H1 (cell line): ENCODE results near the gene PARP1. TPM values are rescaled to one million over a fixed set of nuclear protein-coding genes. Genes with fewer than 3 reads are reported as not detected.

Source experiments
- CTCF ChIA-PET: fragments of 300-600 bp; sonication (Branson Sonifier 250); formaldehyde crosslinking; loops from one replicate; lab custom pipeline; 2021; ENCODE audit not compliant: partially characterized antibody; lab: Charles Lee
- POLR2A ChIA-PET: fragments of 300-600 bp; sonication (Branson Sonifier 250); formaldehyde crosslinking; loops from one replicate; lab custom pipeline; 2021; ENCODE audit warnings: inconsistent platforms; ENCODE audit not compliant: partially characterized antibody; lab: Charles Lee
- DNase-seq, 2 experiments: peaks; one replicate each; pipeline versions ENCODE4 v3.0.0 to v3.0.0-alpha.2; 2010 to 2022; ENCODE audit warnings: low spot score in 2 of 2, low read depth in 1 of 2, mixed read lengths in 1 of 2
- FAIRE-seq: peaks from 2 replicates; lab custom pipeline; 2011; peaks lifted over from hg19 to GRCh38; lab: Jason Lieb, UNC
- H2AFZ ChIP-seq: 2 replicates; pipeline ENCODE4 v1.8.1; 2012; ENCODE audit warnings: low read length, inconsistent platforms
- H2AK5ac ChIP-seq: 2 replicates; pipeline ENCODE4 v1.6.1; 2013; ENCODE audit warnings: low read depth, low read length
- H2BK120ac ChIP-seq: replicated peaks from 2 replicates; pipeline ENCODE3; 2013; ENCODE audit warnings: low read depth, low read length, inconsistent platforms
- H2BK12ac ChIP-seq: 2 replicates; pipeline ENCODE4 v1.6.1; 2013; ENCODE audit warnings: low read depth, low read length
- H2BK15ac ChIP-seq: 2 replicates; pipeline ENCODE4 v1.6.1; 2013; ENCODE audit warnings: low read length
- H2BK20ac ChIP-seq: 2 replicates; pipeline ENCODE4 v1.6.1; 2013; ENCODE audit warnings: low read length
- H2BK5ac ChIP-seq: 2 replicates; pipeline ENCODE4 v1.6.1; 2013; ENCODE audit warnings: low read depth, low read length
- H3K14ac ChIP-seq: 2 replicates; pipeline ENCODE4 v1.6.1; 2013; ENCODE audit warnings: inconsistent platforms; ENCODE audit not compliant: insufficient read length
- H3K18ac ChIP-seq: 2 replicates; pipeline ENCODE4 v1.6.1; 2013; ENCODE audit warnings: low read length; ENCODE audit errors: extremely low read depth
- H3K23ac ChIP-seq: 2 replicates; pipeline ENCODE4 v1.6.1; 2013; ENCODE audit warnings: inconsistent platforms; ENCODE audit not compliant: insufficient read length
- H3K23me2 ChIP-seq: 2 replicates; pipeline ENCODE4 v1.6.1; 2013; ENCODE audit warnings: low read depth, low read length
- H3K27ac ChIP-seq: 2 replicates; pipeline ENCODE4 v1.6.1; 2011; ENCODE audit warnings: low read depth, low read length, inconsistent platforms
- H3K27me3 ChIP-seq, 4 experiments: replicated peaks in 1 of 4; 1 replicate in 1 of 4; 2 replicates in 3 of 4; pipeline versions ENCODE4 v1.6.1 to v1.8.1; 2011 to 2013; ENCODE audit warnings: low read length in 3 of 4, mild to moderate bottlenecking in 3 of 4, inconsistent platforms in 2 of 4, mixed read lengths in 2 of 4, moderate library complexity in 1 of 4; ENCODE audit not compliant: control insufficient read depth in 3 of 4, insufficient read depth in 3 of 4; ENCODE audit errors: extremely low read depth in 1 of 4
- H3K36me3 ChIP-seq, 4 experiments: 2 replicates each; pipeline versions ENCODE4 v1.6.1 to v1.8.1; 2011 to 2013; ENCODE audit warnings: mild to moderate bottlenecking in 4 of 4, low read length in 3 of 4, moderate library complexity in 2 of 4, control low read depth in 1 of 4, inconsistent platforms in 1 of 4; ENCODE audit not compliant: insufficient read depth in 4 of 4, control insufficient read depth in 2 of 4
- H3K4ac ChIP-seq: replicated peaks from 2 replicates; pipeline ENCODE3; 2013; ENCODE audit warnings: low read length, low read depth, mixed read lengths, inconsistent platforms; ENCODE audit not compliant: insufficient read length
- H3K4me1 ChIP-seq, 4 experiments: replicated peaks in 1 of 4; 1 replicate in 1 of 4; 2 replicates in 3 of 4; pipeline versions ENCODE4 v1.6.1 to v1.8.1; 2011 to 2013; ENCODE audit warnings: low read length in 3 of 4, inconsistent platforms in 2 of 4, mixed read lengths in 1 of 4; ENCODE audit not compliant: insufficient read depth in 4 of 4, control insufficient read depth in 3 of 4
- H3K4me2 ChIP-seq, 2 experiments: 2 replicates each; pipeline versions ENCODE4 v1.6.1 to v1.8.1; 2011 to 2013; ENCODE audit warnings: low read depth in 2 of 2, low read length in 2 of 2, control low read depth in 1 of 2, inconsistent platforms in 1 of 2, mild to moderate bottlenecking in 1 of 2; ENCODE audit not compliant: insufficient read depth in 1 of 2
- H3K4me3 ChIP-seq, 4 experiments: fragments of 200-600, 300-600 bp in 1 of 4; sonication (generic), shearing (Covaris generic), sonication (Bioruptor Twin) in 1 of 4; 2 replicates each; pipeline versions ENCODE4 v1.5.1 to v1.8.1; 2011 to 2016; ENCODE audit warnings: low read length in 4 of 4, low read depth in 3 of 4, control low read depth in 2 of 4, inconsistent platforms in 2 of 4, mild to moderate bottlenecking in 2 of 4, mixed read lengths in 1 of 4, moderate library complexity in 1 of 4; ENCODE audit not compliant: insufficient read depth in 2 of 4; ENCODE audit errors: extremely low read depth in 1 of 4
- H3K56ac ChIP-seq: replicated peaks from 2 replicates; pipeline ENCODE3; 2013; ENCODE audit warnings: low read depth, mild to moderate bottlenecking, mixed read lengths, low read length, inconsistent platforms; ENCODE audit not compliant: insufficient read length
- H3K79me1 ChIP-seq: 2 replicates; pipeline ENCODE4 v1.6.1; 2013; ENCODE audit warnings: low read depth, low read length, control low read depth
- H3K79me2 ChIP-seq, 2 experiments: 2 replicates each; pipeline versions ENCODE4 v1.6.1 to v1.8.1; 2012 to 2013; ENCODE audit warnings: low read length in 2 of 2, mild to moderate bottlenecking in 2 of 2, inconsistent platforms in 1 of 2; ENCODE audit not compliant: insufficient read depth in 2 of 2, control insufficient read depth in 1 of 2
- H3K9ac ChIP-seq, 4 experiments: replicated peaks in 1 of 4; 1 replicate in 1 of 4; 2 replicates in 3 of 4; pipeline versions ENCODE4 v1.6.1 to v1.8.1; 2011 to 2013; ENCODE audit warnings: low read depth in 3 of 4, low read length in 3 of 4, control low read depth in 2 of 4, mild to moderate bottlenecking in 2 of 4, moderate library complexity in 2 of 4, inconsistent platforms in 1 of 4; ENCODE audit errors: extremely low read depth in 1 of 4
- H3K9me3 ChIP-seq, 2 experiments: 2 replicates each; pipeline versions ENCODE4 v1.6.1 to v1.8.1; 2012 to 2013; ENCODE audit warnings: mild to moderate bottlenecking in 2 of 2, moderate library complexity in 2 of 2, control low read depth in 1 of 2, inconsistent platforms in 1 of 2, low read depth in 1 of 2, low read length in 1 of 2, mixed read lengths in 1 of 2; ENCODE audit not compliant: insufficient read depth in 2 of 2
- H4K20me1 ChIP-seq, 2 experiments: replicated peaks in 1 of 2; 2 replicates each; pipeline versions ENCODE3 to v1.8.1; 2011 to 2013; ENCODE audit warnings: inconsistent platforms in 2 of 2, low read length in 2 of 2, mild to moderate bottlenecking in 1 of 2; ENCODE audit not compliant: insufficient read depth in 2 of 2, control insufficient read depth in 1 of 2
- H4K5ac ChIP-seq: 2 replicates; pipeline ENCODE4 v1.6.1; 2013; ENCODE audit warnings: low read length, low read depth, mixed read lengths, inconsistent platforms; ENCODE audit not compliant: insufficient read length
- H4K8ac ChIP-seq: 2 replicates; pipeline ENCODE4 v1.8.0; 2013; ENCODE audit warnings: mild to moderate bottlenecking, moderate library complexity, low read length, inconsistent platforms; ENCODE audit not compliant: insufficient read depth; ENCODE audit errors: extremely low read depth
- H4K91ac ChIP-seq: replicated peaks from 2 replicates; pipeline ENCODE3; 2013; ENCODE audit warnings: low read length, mixed read lengths, inconsistent platforms; ENCODE audit not compliant: insufficient read length
- ASH2L ChIP-seq: fragments of 200-600, 300-600 bp; sonication (generic); IDR thresholded peaks from one replicate; pipeline ENCODE4 v1.7.1; 2017; ENCODE audit warnings: low read length
- CBX5 ChIP-seq: fragments of 300-800, 300-1000 bp; sonication (generic); IDR thresholded peaks from 2 replicates; pipeline ENCODE4 v1.7.1; 2016; ENCODE audit warnings: antibody characterized with exemption, low read length, low read depth
- CTBP2 ChIP-seq: IDR thresholded peaks from 2 replicates; pipeline ENCODE4 v1.7.0; 2011; ENCODE audit warnings: borderline replicate concordance, mild to moderate bottlenecking, moderate library complexity, mixed read lengths, low read length; ENCODE audit not compliant: insufficient read depth, insufficient read length
- EGR1 ChIP-seq: IDR thresholded peaks from 2 replicates; pipeline ENCODE4 v1.6.1; 2011; ENCODE audit warnings: low read depth, low read length, borderline replicate concordance
- HDAC6 ChIP-seq: IDR thresholded peaks from one replicate; pipeline ENCODE4 v1.7.1; 2012; ENCODE audit warnings: low read depth, mild to moderate bottlenecking, inconsistent platforms, low read length, moderate library complexity
- KDM4A ChIP-seq: IDR thresholded peaks from one replicate; pipeline ENCODE4 v1.7.1; 2012; ENCODE audit warnings: low read depth, mild to moderate bottlenecking, moderate library complexity, low read length, inconsistent platforms; ENCODE audit not compliant: severe bottlenecking
- RNF2 ChIP-seq: fragments of 200-900, 300-1000 bp; sonication (generic); IDR thresholded peaks from 2 replicates; pipeline ENCODE4 v1.7.1; 2016; ENCODE audit warnings: borderline replicate concordance, low read depth, mild to moderate bottlenecking, antibody characterized with exemption, low read length; ENCODE audit not compliant: poor library complexity, severe bottlenecking; ENCODE audit errors: missing control alignments
- SP2 ChIP-seq: IDR thresholded peaks from 2 replicates; pipeline ENCODE4 v1.6.1; 2012; ENCODE audit warnings: mild to moderate bottlenecking, low read length, inconsistent platforms
- SP4 ChIP-seq: IDR thresholded peaks from 2 replicates; pipeline ENCODE4 v1.6.1; 2012; ENCODE audit warnings: low read length, inconsistent platforms
- TCF12 ChIP-seq: IDR thresholded peaks from 2 replicates; pipeline ENCODE4 v1.6.1; 2011; ENCODE audit warnings: low read depth, mild to moderate bottlenecking, low read length
- WGBS, 2 experiments: shearing (Covaris generic) in 1 of 2; methylation state at CpG; one replicate each; pipeline versions ENCODE4 v1.1.6 to v1.1.7; 2013 to 2015; ENCODE audit warnings: low lambda C conversion rate in 2 of 2, mixed read lengths in 2 of 2, inconsistent platforms in 1 of 2, low coverage in 1 of 2, missing lambda C conversion rate in 1 of 2; ENCODE audit not compliant: insufficient replicate concordance in 2 of 2, insufficient coverage in 1 of 2, insufficient read length in 1 of 2; ENCODE audit errors: extremely low coverage in 1 of 2, missing lambda C conversion rate in 1 of 2; 5-methylcytosine and 5-hydroxymethylcytosine counted together
- polyA plus RNA-seq, 7 experiments: library from polyadenylated mRNA; depleted of rRNA in 3 of 7; stranded (reverse) in 5 of 7; unstranded in 2 of 7; fragments of >200 nt in 5 of 7; fragments of 200-250 nt in 2 of 7; gene quantifications; 1 replicate in 5 of 7; 2 replicates in 1 of 7; 4 replicates in 1 of 7; pipeline versions ENCODE4 v1.2.1 to v1.2.3, GENCODE V29; 2011 to 2013; ENCODE audit warnings: missing spikeins in 2 of 7, mixed read lengths in 2 of 7
- total RNA-seq: library from RNA; stranded (reverse); fragmentation: NEBNext Ultra II Directional; extraction: Animal tissue kit (Norgen Biotek cat#: 25700); gene quantifications from 2 replicates; pipeline ENCODE4 v1.2.1, GENCODE V29; 2021
- TF ChIP-seq, protein P1 (sequence below): IDR thresholded peaks from 2 replicates; pipeline ENCODE4 v1.6.1; 2012; ENCODE audit warnings: low read length, inconsistent platforms

The PARP1 gene
- total and polyA plus RNA-seq, 2 of the 8 experiments (the other 6 are each of a cell fraction or from before 2014, with no cell fraction given): 416 to 441 TPM

DNA sequence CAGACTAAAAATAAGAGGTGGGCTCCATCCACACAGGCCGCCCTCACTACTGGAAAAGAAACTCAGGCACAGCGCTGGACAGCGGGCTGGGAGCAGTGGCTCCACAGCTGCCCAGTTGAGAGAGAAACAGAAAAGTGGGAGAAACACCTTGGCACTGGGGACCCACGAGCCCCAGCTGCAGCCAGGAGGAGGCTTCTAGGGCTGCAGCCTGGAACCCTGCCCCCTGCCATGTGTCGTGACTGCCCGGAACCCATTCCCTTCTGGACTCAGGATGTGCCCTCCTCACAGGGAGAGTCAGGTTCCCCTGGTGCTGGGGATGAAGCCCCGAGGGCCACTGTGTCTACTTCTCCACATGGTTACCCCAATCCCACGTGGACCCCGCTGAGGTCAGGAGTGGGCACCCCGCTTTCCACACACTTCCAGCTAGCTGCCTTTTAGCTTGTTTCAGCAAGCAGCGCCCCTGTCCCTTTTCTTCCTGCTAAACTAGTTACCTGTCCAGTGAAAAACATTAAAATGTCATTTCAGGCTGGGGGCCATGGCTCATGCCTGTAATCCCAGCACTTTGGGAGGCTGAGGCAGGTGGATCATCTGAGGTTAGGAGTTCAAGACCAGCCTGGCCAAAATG is 35.9 kb downstream of the PARP1 start:
- no peaks in the 10 kb centered on the region for H3K79me1 ChIP-seq
- no peak overlapping the region for H3K18ac ChIP-seq
- no peak overlapping the region for H2BK20ac ChIP-seq
- no peak overlapping the region for H3K4ac ChIP-seq
- no peaks in the 10 kb centered on the region for H3K4me1 ChIP-seq
- no peak overlapping the region for H2BK5ac ChIP-seq
- peaks cover 55 to 95% (median 88%) of the 10 kb centered on the region in 4 experiments for H3K36me3 ChIP-seq
- no peak overlapping the region for H2BK120ac ChIP-seq
- no peak overlapping the region for H3K4me2 ChIP-seq
- no peak overlapping the region for H3K9ac ChIP-seq
- ChIA-PET CTCF (interaction anchor here (1.0 kb wide), 1 partner anchor 8 kb away, joined by 3 read pairs; no protein-coding TSS in a partner anchor), POLR2A (interaction anchor here (0.8 to 2.4 kb wide), 6 partner anchors 9 to 537 kb away, joined by 3 to 7 read pairs (median 4); no protein-coding TSS in a partner anchor)
- no peak overlapping the region for H3K4me3 ChIP-seq
- no peak overlapping the region for H4K91ac ChIP-seq
- H3K23ac ChIP-seq: no peak overlapping the region
- H2BK12ac ChIP-seq: no peak overlapping the region
- no peaks in the 10 kb centered on the region for H3K23me2 ChIP-seq
- H4K20me1 ChIP-seq: peaks cover 6 to 14% of the 10 kb centered on the region in 2 experiments
- peaks cover 0 to 20% of the 10 kb centered on the region in 2 experiments; a peak in 2 of 4 replicates for H3K79me2 ChIP-seq
- H4K5ac ChIP-seq: no peak overlapping the region
- H3K27ac ChIP-seq: no peak overlapping the region
- H4K8ac ChIP-seq: no peak overlapping the region
- H2BK15ac ChIP-seq: no peak overlapping the region
- DNase-seq (no peak), FAIRE-seq (no peak)
- H3K9me3 ChIP-seq: no peaks in the 10 kb centered on the region
- H3K14ac ChIP-seq: no peak overlapping the region
- no peak overlapping the region for H2AK5ac ChIP-seq
- H2AFZ ChIP-seq: no peak overlapping the region
- H3K56ac ChIP-seq: no peak overlapping the region
- H3K27me3 ChIP-seq: no peaks in the 10 kb centered on the region
- 92% methylated on average over 11 of the region's 11 CpGs; no CpG with 5 or more reads in 1 of the 2 experiments for WGBS, 2 experiments
- TF ChIP-seq, protein P1, sequence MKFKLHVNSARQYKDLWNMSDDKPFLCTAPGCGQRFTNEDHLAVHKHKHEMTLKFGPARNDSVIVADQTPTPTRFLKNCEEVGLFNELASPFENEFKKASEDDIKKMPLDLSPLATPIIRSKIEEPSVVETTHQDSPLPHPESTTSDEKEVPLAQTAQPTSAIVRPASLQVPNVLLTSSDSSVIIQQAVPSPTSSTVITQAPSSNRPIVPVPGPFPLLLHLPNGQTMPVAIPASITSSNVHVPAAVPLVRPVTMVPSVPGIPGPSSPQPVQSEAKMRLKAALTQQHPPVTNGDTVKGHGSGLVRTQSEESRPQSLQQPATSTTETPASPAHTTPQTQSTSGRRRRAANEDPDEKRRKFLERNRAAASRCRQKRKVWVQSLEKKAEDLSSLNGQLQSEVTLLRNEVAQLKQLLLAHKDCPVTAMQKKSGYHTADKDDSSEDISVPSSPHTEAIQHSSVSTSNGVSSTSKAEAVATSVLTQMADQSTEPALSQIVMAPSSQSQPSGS: no peak
- TF ChIP-seq EGR1: no peak
- TF ChIP-seq TCF12: no peak
- TF ChIP-seq KDM4A: no peak
- no peak for TF ChIP-seq CTBP2
- TF ChIP-seq ASH2L: no peak
- no peak for TF ChIP-seq RNF2
- TF ChIP-seq SP4: no peak
- no peak for TF ChIP-seq SP2
- TF ChIP-seq CBX5: no peak
- no peak for TF ChIP-seq HDAC6
